H1 (cell line): Measurements from ENCODE around the gene KPNA1. TPM values are rescaled to one million over a fixed set of nuclear protein-coding genes. Genes with fewer than 3 reads are reported as not detected.

Source experiments
- BACH1 ChIP-seq: IDR thresholded peaks from 2 replicates; pipeline ENCODE4 v1.6.1; 2012; ENCODE audit warnings: low read length, improper control_type of control experiment
- CREB1 ChIP-seq: IDR thresholded peaks from 2 replicates; pipeline ENCODE4 v1.6.1; 2012; ENCODE audit warnings: inconsistent platforms
- EGR1 ChIP-seq: IDR thresholded peaks from 2 replicates; pipeline ENCODE4 v1.6.1; 2011; ENCODE audit warnings: low read depth, low read length, borderline replicate concordance
- POU5F1 ChIP-seq: IDR thresholded peaks from 2 replicates; pipeline ENCODE4 v1.6.1; 2011; ENCODE audit warnings: low read depth, mild to moderate bottlenecking, low read length, moderate library complexity
- SP2 ChIP-seq: IDR thresholded peaks from 2 replicates; pipeline ENCODE4 v1.6.1; 2012; ENCODE audit warnings: mild to moderate bottlenecking, low read length, inconsistent platforms
- SRF ChIP-seq: IDR thresholded peaks from 2 replicates; pipeline ENCODE4 v1.6.1; 2011; ENCODE audit warnings: mild to moderate bottlenecking, low read depth, low read length, moderate library complexity
- polyA plus RNA-seq, 7 experiments: library from polyadenylated mRNA; depleted of rRNA in 3 of 7; stranded (reverse) in 5 of 7; unstranded in 2 of 7; fragments of >200 nt in 5 of 7; fragments of 200-250 nt in 2 of 7; gene quantifications; 1 replicate in 5 of 7; 2 replicates in 1 of 7; 4 replicates in 1 of 7; pipeline versions ENCODE4 v1.2.1 to v1.2.3, GENCODE V29; 2011 to 2013; ENCODE audit warnings: missing spikeins in 2 of 7, mixed read lengths in 2 of 7
- total RNA-seq: library from RNA; stranded (reverse); fragmentation: NEBNext Ultra II Directional; extraction: Animal tissue kit (Norgen Biotek cat#: 25700); gene quantifications from 2 replicates; pipeline ENCODE4 v1.2.1, GENCODE V29; 2021
- TF ChIP-seq, protein P1 (sequence below): fragments of 300-600 bp; sonication (generic); IDR thresholded peaks from 2 replicates; pipeline ENCODE4 v1.7.1; 2012; ENCODE audit warnings: low read length, moderate library complexity, mild to moderate bottlenecking, inconsistent platforms; ENCODE audit not compliant: insufficient replicate concordance
- TF ChIP-seq, protein P2 (sequence below): IDR thresholded peaks from 2 replicates; pipeline ENCODE4 v1.6.1; 2012; ENCODE audit warnings: inconsistent platforms

Gene KPNA1
- total and polyA plus RNA-seq, 2 of the 8 experiments (the other 6 are each of a cell fraction or from before 2014, with no cell fraction given): 14.8 to 63.0 TPM

DNA sequence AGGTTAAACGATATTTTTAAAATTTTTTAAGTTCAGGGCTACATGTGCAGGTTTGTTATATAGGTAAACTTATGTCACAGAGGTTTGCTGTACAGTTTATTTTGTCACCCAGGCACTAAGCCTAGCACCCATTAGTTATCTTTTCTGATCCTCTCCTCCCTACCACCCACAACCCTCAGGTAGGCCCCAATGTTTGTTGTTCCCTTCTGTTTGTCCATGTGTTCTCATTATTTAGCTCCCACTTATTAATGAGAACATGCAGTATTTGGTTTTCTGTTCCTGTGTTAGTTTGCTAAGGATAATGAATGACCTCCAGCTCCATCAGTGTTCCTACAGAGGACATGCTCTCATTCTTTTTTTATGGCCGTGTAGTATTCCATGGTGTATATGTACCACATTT lies 115.8 kb downstream of the KPNA1 start (continued):
- TF ChIP-seq, protein P1, sequence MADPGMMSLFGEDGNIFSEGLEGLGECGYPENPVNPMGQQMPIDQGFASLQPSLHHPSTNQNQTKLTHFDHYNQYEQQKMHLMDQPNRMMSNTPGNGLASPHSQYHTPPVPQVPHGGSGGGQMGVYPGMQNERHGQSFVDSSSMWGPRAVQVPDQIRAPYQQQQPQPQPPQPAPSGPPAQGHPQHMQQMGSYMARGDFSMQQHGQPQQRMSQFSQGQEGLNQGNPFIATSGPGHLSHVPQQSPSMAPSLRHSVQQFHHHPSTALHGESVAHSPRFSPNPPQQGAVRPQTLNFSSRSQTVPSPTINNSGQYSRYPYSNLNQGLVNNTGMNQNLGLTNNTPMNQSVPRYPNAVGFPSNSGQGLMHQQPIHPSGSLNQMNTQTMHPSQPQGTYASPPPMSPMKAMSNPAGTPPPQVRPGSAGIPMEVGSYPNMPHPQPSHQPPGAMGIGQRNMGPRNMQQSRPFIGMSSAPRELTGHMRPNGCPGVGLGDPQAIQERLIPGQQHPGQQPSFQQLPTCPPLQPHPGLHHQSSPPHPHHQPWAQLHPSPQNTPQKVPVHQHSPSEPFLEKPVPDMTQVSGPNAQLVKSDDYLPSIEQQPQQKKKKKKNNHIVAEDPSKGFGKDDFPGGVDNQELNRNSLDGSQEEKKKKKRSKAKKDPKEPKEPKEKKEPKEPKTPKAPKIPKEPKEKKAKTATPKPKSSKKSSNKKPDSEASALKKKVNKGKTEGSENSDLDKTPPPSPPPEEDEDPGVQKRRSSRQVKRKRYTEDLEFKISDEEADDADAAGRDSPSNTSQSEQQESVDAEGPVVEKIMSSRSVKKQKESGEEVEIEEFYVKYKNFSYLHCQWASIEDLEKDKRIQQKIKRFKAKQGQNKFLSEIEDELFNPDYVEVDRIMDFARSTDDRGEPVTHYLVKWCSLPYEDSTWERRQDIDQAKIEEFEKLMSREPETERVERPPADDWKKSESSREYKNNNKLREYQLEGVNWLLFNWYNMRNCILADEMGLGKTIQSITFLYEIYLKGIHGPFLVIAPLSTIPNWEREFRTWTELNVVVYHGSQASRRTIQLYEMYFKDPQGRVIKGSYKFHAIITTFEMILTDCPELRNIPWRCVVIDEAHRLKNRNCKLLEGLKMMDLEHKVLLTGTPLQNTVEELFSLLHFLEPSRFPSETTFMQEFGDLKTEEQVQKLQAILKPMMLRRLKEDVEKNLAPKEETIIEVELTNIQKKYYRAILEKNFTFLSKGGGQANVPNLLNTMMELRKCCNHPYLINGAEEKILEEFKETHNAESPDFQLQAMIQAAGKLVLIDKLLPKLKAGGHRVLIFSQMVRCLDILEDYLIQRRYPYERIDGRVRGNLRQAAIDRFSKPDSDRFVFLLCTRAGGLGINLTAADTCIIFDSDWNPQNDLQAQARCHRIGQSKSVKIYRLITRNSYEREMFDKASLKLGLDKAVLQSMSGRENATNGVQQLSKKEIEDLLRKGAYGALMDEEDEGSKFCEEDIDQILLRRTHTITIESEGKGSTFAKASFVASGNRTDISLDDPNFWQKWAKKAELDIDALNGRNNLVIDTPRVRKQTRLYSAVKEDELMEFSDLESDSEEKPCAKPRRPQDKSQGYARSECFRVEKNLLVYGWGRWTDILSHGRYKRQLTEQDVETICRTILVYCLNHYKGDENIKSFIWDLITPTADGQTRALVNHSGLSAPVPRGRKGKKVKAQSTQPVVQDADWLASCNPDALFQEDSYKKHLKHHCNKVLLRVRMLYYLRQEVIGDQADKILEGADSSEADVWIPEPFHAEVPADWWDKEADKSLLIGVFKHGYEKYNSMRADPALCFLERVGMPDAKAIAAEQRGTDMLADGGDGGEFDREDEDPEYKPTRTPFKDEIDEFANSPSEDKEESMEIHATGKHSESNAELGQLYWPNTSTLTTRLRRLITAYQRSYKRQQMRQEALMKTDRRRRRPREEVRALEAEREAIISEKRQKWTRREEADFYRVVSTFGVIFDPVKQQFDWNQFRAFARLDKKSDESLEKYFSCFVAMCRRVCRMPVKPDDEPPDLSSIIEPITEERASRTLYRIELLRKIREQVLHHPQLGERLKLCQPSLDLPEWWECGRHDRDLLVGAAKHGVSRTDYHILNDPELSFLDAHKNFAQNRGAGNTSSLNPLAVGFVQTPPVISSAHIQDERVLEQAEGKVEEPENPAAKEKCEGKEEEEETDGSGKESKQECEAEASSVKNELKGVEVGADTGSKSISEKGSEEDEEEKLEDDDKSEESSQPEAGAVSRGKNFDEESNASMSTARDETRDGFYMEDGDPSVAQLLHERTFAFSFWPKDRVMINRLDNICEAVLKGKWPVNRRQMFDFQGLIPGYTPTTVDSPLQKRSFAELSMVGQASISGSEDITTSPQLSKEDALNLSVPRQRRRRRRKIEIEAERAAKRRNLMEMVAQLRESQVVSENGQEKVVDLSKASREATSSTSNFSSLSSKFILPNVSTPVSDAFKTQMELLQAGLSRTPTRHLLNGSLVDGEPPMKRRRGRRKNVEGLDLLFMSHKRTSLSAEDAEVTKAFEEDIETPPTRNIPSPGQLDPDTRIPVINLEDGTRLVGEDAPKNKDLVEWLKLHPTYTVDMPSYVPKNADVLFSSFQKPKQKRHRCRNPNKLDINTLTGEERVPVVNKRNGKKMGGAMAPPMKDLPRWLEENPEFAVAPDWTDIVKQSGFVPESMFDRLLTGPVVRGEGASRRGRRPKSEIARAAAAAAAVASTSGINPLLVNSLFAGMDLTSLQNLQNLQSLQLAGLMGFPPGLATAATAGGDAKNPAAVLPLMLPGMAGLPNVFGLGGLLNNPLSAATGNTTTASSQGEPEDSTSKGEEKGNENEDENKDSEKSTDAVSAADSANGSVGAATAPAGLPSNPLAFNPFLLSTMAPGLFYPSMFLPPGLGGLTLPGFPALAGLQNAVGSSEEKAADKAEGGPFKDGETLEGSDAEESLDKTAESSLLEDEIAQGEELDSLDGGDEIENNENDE: no peak
- no peak for TF ChIP-seq SRF
- no peak for TF ChIP-seq SP2
- TF ChIP-seq EGR1: no peak
- no peak for TF ChIP-seq POU5F1
- TF ChIP-seq, protein P2, sequence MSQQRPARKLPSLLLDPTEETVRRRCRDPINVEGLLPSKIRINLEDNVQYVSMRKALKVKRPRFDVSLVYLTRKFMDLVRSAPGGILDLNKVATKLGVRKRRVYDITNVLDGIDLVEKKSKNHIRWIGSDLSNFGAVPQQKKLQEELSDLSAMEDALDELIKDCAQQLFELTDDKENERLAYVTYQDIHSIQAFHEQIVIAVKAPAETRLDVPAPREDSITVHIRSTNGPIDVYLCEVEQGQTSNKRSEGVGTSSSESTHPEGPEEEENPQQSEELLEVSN: no peak
- no peak for TF ChIP-seq BACH1
- no peak for TF ChIP-seq CREB1
